GM21619 (cell line): Measurements from ENCODE around the gene COMMD6.

ENCODE experiments used
- ATAC-seq: cut with Tn5 transposase; IDR thresholded peaks from one replicate; pipeline ENCODE4 v1.9.1; 2021; ENCODE audit not compliant: unreplicated experiment

COMMD6 gene

GRCh38 chr13:75530549-75530961 lies 7.1 kb downstream of the COMMD6 start:
- ATAC-seq: no peak

- no peak for ATAC-seq
These were observed 15.7 kb downstream of the COMMD6 start for GRCh38 chr13:75521956-75522355.

DNA sequence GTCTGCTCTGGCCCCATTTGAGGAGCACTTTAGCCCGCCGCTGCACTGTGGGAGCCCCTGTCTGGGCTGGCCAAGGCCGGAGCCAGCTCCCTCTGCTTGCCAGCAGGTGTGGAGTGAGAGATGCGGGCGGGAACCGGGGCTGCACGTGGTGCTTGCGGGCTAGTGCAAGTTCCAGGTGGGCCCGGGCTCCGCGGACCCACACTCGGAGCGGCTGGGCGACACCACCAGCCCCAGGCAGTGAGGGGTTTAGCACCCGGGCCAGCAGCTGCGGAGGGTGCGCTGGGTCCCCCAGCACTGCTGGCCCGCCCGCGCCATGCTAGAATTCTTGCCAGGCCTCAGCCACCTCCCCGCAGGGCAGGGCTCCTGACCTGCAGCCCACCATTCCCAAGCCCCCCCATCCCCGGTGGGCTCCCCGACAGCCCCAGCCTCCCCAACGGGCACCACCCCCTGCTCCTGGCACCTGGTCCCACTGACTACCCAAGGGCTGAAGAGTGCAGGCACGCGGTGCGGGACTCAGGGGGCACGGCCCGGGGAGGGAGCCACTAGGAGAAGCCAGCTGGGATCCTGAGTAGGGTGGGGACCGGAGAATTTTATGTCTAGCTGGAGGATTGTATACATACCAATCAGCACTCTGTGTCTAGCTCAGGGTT lies 19.1 kb downstream of the COMMD6 start:
- ATAC-seq: no peak

GRCh38 chr13:75514080-75514995 lies 23.3 kb downstream of the COMMD6 start:
- no peak for ATAC-seq

- no peak for ATAC-seq
These were observed 24.4 kb downstream of the COMMD6 start for GRCh38 chr13:75513271-75513670.

DNA sequence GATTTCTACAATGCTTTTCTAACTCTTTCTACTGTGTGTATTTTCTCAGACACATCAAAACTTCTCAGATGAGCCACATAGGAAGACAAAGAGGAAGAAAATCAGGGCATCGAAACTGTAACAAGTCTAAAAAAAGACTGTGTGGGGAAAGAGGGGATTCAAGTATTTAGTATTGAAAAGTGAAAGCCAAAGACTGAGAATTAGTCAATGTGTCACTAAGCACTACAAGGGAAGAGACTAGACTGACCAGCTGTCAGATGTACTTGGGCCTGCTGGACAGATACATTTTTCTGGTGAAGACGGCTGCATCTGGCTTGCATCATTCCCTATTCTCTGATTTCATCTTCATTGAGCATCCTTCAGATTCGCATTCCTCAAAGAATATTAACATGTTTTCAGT lies 25.4 kb downstream of the COMMD6 start:
- peak; percentile 92 for ATAC-seq

- no peak for ATAC-seq
These were observed 26.5 kb downstream of the COMMD6 start for GRCh38 chr13:75511051-75511625.

DNA sequence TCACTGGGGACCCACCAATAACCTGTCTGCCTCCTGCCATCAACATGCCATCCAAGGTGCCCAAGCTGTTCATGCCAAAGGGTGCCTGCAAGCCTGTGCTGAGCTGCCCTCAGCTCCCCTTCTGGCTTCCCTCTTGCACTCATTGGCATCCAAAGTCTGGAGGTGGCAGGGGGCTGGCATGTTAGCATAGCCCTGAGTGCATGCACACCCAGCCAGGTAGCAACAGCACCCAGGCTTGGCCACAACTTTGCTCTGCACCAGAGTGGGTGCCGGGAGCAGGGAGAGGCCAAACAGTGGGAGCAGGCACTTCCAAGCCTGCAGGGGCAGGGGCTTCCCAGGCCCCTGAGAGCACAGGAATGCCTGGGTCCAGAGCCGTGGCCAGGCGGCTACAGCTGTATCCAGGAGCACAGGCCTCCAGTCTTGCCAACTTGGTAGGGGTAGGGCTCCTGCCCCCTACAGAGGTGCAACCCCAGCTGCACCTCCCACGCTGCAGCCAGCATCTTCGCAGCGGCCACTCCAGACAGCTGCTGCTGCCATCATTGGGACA lies 29.6 kb downstream of the COMMD6 start:
- ATAC-seq: no peak

DNA sequence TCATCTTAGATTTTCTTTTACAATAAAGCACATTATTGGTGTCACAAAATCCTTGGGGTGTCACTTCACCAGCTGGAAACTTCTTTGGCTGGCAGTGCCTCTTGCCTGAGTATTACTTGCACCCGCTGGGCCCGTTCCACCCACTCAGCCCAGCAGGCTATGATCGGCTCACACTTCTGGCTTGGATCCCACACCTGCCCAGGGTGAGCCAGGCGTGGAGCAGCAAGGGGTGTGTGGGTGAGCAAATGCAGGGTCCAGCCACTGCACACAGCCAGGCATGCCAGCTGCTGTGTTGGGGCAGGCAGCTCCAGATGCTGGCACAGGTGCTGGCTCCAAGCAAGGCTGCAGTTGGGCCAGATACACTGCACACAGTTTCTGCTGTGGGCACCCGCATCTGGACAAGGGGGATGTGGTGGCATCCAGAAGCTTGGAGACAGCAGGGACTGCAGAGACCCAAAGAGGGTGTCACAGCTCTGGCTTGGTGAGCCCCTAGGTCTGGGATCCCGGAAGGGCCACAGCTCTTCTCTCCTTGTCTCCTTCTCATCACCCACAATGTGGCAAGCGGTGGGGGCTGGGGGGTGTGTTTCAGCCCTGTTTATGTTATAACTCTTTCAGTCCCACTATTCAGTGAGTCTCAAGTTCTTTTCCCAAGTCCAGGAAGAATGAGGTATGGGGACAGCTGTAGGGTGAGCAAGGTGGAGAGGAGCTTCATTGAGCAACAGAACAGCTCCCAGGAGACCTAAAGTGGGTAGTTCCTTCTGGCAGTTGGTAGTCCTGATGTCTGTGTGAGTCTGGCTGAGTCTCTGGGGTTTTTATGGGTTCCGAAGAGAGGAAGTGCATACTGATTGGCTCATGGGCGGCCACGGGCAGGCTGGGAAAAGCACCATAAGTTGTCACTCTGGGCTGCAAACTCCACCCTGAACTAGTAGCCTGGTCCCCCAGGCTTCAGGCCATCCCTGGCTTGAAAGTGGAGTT lies 30.3 kb downstream of the COMMD6 start:
- ATAC-seq: peak; percentile 24

DNA sequence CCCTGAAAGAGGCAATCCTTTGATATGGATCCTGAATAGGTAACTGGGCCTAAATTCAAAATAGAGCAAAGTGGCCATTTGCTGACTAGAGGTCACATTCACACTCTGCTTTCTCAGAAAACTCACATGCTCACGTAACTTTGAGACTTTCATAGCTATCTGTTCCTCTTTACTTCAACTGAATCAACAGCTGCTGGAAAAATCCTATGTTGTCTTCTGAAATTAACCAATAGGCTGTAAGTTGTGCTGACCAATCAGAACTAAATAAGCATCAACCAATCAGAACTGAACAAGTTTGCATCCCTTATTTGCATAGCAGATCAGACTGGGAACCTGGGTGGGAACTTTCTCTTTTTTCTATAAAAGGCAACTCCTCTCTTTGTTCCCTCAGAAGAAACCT lies 31.6 kb downstream of the COMMD6 start:
- ATAC-seq: no peak

- no peak for ATAC-seq
These were observed 32.3 kb downstream of the COMMD6 start for GRCh38 chr13:75505327-75505726.

DNA sequence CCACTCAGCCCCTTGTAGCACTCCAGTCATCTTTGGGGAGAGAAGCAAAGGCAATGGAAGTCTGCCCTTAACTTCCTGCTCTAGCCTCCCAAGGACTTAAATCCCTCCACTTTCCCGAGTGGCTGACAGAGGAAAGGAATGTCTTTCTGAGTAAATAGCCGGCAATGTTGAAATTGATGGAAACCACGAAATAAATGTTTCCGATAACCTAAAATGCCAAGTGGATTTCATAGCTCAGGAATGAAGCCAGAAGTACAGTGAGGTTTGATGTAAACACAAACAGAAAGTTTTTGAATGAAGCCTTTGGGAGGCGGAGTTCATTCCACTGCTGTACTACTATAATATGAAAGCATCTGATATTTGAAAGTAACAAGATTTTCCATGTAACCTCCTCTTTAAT lies 41.7 kb downstream of the COMMD6 start:
- no peak for ATAC-seq

DNA sequence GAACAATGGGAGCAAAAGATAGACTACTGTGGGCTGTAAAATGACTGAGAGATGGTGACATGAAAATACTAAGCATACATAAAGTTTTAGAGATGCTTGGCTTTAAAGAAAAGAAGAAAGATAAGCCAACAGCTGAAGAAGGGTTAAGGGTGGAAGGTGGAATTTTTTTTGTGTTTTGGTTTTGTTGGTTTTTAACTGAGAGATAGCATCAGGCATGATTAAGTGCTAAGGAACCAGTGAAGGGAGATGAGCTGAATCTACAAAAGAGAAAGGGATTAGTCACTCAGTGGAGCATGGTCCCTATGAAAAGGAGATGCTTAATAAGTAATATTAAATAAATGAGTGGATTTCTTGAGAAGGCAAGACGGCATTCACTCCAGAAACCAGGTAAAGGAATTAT lies 43.1 kb downstream of the COMMD6 start:
- no peak for ATAC-seq

- ATAC-seq: no peak
These were observed 44.5 kb downstream of the COMMD6 start for GRCh38 chr13:75493156-75493555.

GRCh38 chr13:75492389-75492788 lies 45.3 kb downstream of the COMMD6 start:
- ATAC-seq: no peak

- no peak for ATAC-seq
These were observed 46.3 kb downstream of the COMMD6 start for GRCh38 chr13:75491376-75491775.

- ATAC-seq: peak; percentile 85
These were observed 48.0 kb downstream of the COMMD6 start for GRCh38 chr13:75489502-75490263.

- ATAC-seq: no peak
These were observed 51.2 kb downstream of the COMMD6 start for GRCh38 chr13:75486146-75487062.
